HG03521 (cell line): ENCODE measurements around the gene ADAM15.

Source experiments
- ATAC-seq: cut with Tn5 transposase; IDR thresholded peaks from one replicate; pipeline ENCODE4 v1.9.1; 2021; ENCODE audit warnings: mild to moderate bottlenecking, moderate library complexity; ENCODE audit not compliant: unreplicated experiment

ADAM15 gene

GRCh38 chr1:155050560-155051341, at the start of gene ADAM15:
Gene ADAM15 (plus strand): TSS chr1:155051316. CDS start chr1:155051387, 71 bp downstream.
- peak; percentile 65 for ATAC-seq

- no peak for ATAC-seq
Observed at GRCh38 chr1:155001425-155001674, 49.8 kb upstream of the ADAM15 start.

- ATAC-seq, result peak; percentile 56
Observed at GRCh38 chr1:155001675-155002463, 49.2 kb upstream of the ADAM15 start.

GRCh38 chr1:155002464-155003226, 48.5 kb upstream of the ADAM15 start, which contains the start of gene ZBTB7B:
Gene ZBTB7B (plus strand): TSS chr1:155002802. CDS start chr1:155014661, 11,859 bp downstream.
- peak; percentile 4 for ATAC-seq

GRCh38 chr1:155003227-155003765, 47.8 kb upstream of the ADAM15 start:
- ATAC-seq, result no peak

GRCh38 chr1:155003766-155004351, 47.3 kb upstream of the ADAM15 start:
- no peak for ATAC-seq

GRCh38 chr1:155004352-155005075, 46.6 kb upstream of the ADAM15 start:
- no peak for ATAC-seq

GRCh38 chr1:155005076-155006011, 45.8 kb upstream of the ADAM15 start:
- no peak for ATAC-seq

- no peak for ATAC-seq
Observed at GRCh38 chr1:155006601-155007101, 44.5 kb upstream of the ADAM15 start.

- no peak for ATAC-seq
Observed at GRCh38 chr1:155007251-155007828, 43.8 kb upstream of the ADAM15 start.

- no peak for ATAC-seq
Observed at GRCh38 chr1:155008015-155008941, 42.8 kb upstream of the ADAM15 start.

GRCh38 chr1:155009221-155009711, 41.9 kb upstream of the ADAM15 start:
- no peak for ATAC-seq

- no peak for ATAC-seq
Observed at GRCh38 chr1:155009742-155010141, 41.4 kb upstream of the ADAM15 start.

GRCh38 chr1:155010211-155010918, 40.8 kb upstream of the ADAM15 start:
- no peak for ATAC-seq

- ATAC-seq, result no peak
Observed at GRCh38 chr1:155011004-155011416, 40.1 kb upstream of the ADAM15 start.

GRCh38 chr1:155011437-155012025, 39.6 kb upstream of the ADAM15 start:
- ATAC-seq, result no peak
